COR-L47 (cell line): ENCODE measurements around the gene OARD1.
"Not testable (repeated sequence)": the region's sequence is repeated elsewhere in the genome, so short reads cannot be mapped to it uniquely, and the experiment has no call there.

ENCODE experiments used
- DNase-seq: peaks from one replicate; lab custom pipeline; 2025; lab: John Stamatoyannopoulos, UW

OARD1 gene

DNA sequence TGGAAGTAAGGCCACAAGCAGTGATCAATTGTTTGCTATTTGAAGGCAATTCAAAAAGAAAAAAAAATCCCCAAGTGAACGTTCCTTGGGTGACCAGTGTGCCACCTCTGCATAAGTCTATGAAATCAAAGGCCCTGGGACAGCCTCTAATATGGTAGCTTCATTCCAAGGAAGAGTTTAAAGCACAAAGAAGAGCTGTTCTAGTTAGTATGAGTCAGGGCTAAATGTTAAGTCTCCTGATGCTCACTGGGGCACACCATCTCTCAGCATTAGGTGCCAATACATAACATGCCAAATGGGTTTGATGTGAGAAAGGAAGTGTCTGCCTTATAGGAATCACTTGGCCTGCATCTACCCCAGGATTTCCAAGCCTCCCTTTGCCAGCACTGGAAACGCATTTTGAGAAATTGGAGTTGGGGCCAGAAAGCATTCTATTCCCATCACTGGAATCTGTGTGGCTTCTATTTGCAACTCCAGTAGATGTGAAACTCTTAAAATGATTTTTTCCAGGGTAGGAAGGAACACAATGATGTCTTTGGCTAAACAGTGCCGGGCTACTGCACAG is 46.1 kb downstream of the OARD1 start:
- DNase-seq, result no peak

DNA sequence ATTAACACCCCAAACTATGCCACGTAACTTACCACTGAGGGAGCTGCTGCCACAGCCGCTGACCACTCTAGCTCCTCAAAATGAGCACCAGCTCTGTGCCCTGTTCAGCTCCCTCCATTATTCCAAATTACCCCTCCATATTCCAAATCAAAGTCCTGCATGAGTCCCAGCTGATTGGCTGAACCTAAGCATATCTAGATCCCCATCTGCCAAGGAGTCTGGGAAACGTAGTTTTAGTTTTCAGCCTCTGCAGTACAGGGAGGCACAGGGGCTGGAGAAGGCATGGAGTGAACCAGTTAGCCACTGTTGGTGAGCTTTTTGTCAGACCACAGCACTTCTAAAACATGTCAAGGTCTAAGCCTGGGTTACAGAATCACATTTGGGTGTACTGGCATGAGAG is 49.0 kb downstream of the OARD1 start:
- DNase-seq, result no peak

DNA sequence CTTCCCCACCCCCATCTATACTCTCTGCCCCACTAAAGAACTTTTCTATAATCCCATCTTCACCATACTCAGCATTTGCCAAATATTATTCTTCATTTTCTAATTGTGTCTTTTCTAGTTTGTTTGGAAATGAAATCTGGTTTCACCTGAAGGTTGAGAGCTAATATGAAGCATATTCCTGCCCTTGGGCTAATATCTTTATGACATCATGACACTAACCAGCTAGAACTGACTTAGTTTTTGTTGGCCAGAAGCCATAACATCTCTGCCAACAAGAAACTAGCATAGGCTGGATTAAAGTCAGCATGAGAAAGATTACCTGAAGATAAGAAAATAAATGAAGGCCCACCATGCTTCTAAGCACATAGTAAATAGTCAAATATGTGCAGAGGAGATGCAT is 49.9 kb downstream of the OARD1 start:
- no peak for DNase-seq

DNA sequence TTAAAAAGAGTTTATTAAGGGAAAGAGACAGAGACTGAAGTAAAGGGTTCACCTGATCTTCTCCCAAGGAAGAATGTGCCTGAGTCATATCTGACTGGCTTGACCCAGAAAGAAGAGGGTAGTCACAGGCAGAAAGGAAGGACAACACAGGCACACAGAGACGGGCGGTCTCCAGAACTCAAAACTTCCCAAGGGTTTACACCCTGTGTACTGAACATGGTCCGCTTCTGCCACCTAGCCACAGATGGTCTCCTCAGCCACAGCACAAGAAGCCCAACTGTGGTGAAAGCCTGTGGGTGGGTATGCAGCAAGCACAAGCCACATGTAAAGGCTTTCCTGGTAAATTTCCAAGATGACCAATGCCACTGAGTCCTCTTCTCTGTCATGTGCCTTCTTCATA is 50.3 kb downstream of the OARD1 start:
- peak; percentile 26 for DNase-seq

DNA sequence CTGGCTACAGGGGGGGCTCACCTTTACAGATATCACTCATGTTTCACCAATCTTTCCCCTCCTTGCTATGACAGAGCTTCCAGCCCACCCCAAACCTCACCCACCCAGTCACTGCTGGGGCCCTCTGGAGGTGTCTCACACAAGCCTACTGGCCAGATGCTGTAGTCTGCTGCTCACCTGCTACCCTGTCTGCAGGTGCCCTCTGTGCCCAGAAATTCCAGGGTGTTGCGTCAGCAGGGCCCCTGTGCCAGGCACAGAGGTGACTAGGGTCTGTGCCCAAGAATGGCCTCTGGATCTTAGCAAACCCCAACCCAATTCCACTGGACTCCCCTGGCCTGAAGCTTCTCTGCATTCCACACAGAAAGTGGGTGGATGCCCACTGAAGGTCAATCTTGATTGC is 54.5 kb downstream of the OARD1 start:
- no peak for DNase-seq

DNA sequence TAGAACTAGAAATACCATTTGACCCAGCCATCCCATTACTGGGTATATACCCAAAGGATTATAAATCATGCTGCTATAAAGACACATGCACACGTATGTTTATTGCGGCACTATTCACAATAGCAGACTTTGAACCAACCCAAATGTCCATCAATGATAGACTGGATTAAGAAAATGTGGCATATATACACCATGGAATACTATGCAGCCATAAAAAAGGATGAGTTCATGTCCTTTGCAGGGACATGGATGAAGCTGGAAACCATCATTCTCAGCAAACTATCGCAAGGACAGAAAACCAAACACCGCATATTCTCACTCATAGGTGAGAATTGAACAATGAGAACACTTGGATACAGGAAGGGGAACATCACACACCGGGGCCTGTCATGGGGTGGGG is 56.3 kb downstream of the OARD1 start:
- not testable (repeated sequence) for DNase-seq

DNA sequence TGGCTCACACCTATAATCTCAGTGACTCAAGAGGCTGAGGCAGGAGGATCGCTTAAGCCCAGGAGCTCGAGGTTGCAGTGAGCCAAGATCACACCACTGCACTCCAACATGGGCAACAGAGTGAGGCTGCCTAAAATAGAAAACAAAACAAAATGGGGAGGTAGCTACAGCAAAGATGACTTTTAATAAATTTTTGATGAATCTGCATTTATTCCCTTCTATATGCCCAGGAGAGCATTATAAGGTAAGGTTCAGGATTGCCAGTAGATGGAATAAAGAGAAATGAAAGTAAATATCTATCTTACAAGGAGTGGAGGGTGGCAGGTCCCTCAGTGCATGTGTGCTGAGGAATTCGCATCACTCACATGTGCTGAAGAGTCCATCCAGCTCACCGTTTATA is 57.4 kb downstream of the OARD1 start:
- no peak for DNase-seq
